PC-9 (cell line): Measurements from ENCODE around the gene ANGPTL3. TPM values are rescaled to one million over a fixed set of nuclear protein-coding genes. Genes with fewer than 3 reads are reported as not detected.
A peak's percentile ranks its signal among the peaks of the same experiment; 100 is the strongest.
"Not testable (repeated sequence)": the region's sequence is repeated elsewhere in the genome, so short reads cannot be mapped to it uniquely, and the experiment has no call there.

Source experiments
- Bru-seq: library from RNA; stranded (reverse); fragments of 400-500 nt; gene quantifications from one replicate; lab custom pipeline; 2021; lab: Mats Ljungman, UMichigan
- BruChase-seq, 2 experiments: library from RNA; stranded (reverse); fragments of 400-500 nt; gene quantifications; one replicate each; lab custom pipeline; 2021; lab: Mats Ljungman, UMichigan
- BruUV-seq: library from RNA; stranded (reverse); fragments of 400-500 nt; replicated peaks from 2 replicates; lab custom pipeline; 2021; lab: Mats Ljungman, UMichigan
- CTCF ChIA-PET: fragments of 300-600 bp; sonication (Branson Sonifier 250); formaldehyde crosslinking; loops from one replicate; lab custom pipeline; 2022; ENCODE audit warnings: antibody characterized with exemption; lab: Charles Lee
- POLR2A ChIA-PET: fragments of 300-600 bp; sonication (Branson Sonifier 250); formaldehyde crosslinking; loops from one replicate; lab custom pipeline; 2022; ENCODE audit warnings: antibody characterized with exemption; ENCODE audit not compliant: unreplicated experiment; lab: Charles Lee
- DNase-seq, 2 experiments: peaks; one replicate each; pipeline versions ENCODE4 v3.0.0 to v3.0.0-alpha.2; 2015 to 2022; ENCODE audit warnings: mixed read lengths in 1 of 2
- H2AFZ ChIP-seq: fragments of 200-600 bp; sonication (generic); 2 replicates; pipeline ENCODE4 v1.8.1; 2017; ENCODE audit warnings: antibody characterized with exemption
- H3F3A ChIP-seq: fragments of 200-600 bp; sonication (generic); 2 replicates; pipeline ENCODE4 v1.8.1; 2017; ENCODE audit warnings: antibody characterized with exemption, mild to moderate bottlenecking, low read depth; ENCODE audit not compliant: insufficient read depth
- H3K27ac ChIP-seq: fragments of 200-600 bp; sonication (generic); 2 replicates; pipeline ENCODE4 v1.6.1; 2016; ENCODE audit warnings: mixed run types
- H3K27me3 ChIP-seq: fragments of 200-600 bp; sonication (generic); 2 replicates; pipeline ENCODE4 v1.6.1; 2016; ENCODE audit warnings: low read depth, mixed run types; ENCODE audit not compliant: insufficient read depth
- H3K36me3 ChIP-seq: fragments of 200-600 bp; sonication (generic); 2 replicates; pipeline ENCODE4 v1.6.1; 2016; ENCODE audit warnings: low read depth, mixed run types
- H3K4me1 ChIP-seq: fragments of 200-600 bp; sonication (generic); replicated peaks from 2 replicates; pipeline ENCODE4 v1.6.1; 2016; ENCODE audit warnings: mixed run types; ENCODE audit not compliant: insufficient read depth
- H3K4me2 ChIP-seq: fragments of 200-600 bp; sonication (generic); 2 replicates; pipeline ENCODE4 v1.6.1; 2017; ENCODE audit warnings: mixed run types
- H3K4me3 ChIP-seq: fragments of 200-600 bp; sonication (generic); 2 replicates; pipeline ENCODE4 v1.6.1; 2016; ENCODE audit warnings: mixed run types
- H3K79me2 ChIP-seq: fragments of 200-600 bp; sonication (generic); 2 replicates; pipeline ENCODE4 v1.6.1; 2017; ENCODE audit warnings: low read depth, mixed run types
- H3K9me2 ChIP-seq: fragments of 200-600 bp; sonication (generic); 2 replicates; pipeline ENCODE4 v1.8.1; 2017; ENCODE audit warnings: mild to moderate bottlenecking; ENCODE audit not compliant: insufficient read depth
- H3K9me3 ChIP-seq: fragments of 200-600 bp; sonication (generic); 2 replicates; pipeline ENCODE4 v1.8.1; 2016; ENCODE audit warnings: low read depth; ENCODE audit not compliant: insufficient read depth
- H4K20me1 ChIP-seq: fragments of 200-600 bp; sonication (generic); 2 replicates; pipeline ENCODE4 v1.8.1; 2017; ENCODE audit not compliant: insufficient read depth
- EZH2 ChIP-seq: fragments of 200-600 bp; sonication (generic); IDR thresholded peaks from 2 replicates; pipeline ENCODE4 v1.8.0; 2017; ENCODE audit warnings: antibody characterized with exemption, low read depth
- intact Hi-C: fragments of 100-400 bp; cut with micrococcal nuclease; formaldehyde crosslinking; loops from one replicate; pipeline ENCODE4 v1.10.0; 2022; ENCODE audit not compliant: unreplicated experiment
- long read RNA-seq: library from polyadenylated mRNA; stranded (forward); transcript quantifications from one replicate; pipeline ENCODE4 v2.0.0, GENCODE V29; 2022
- total RNA-seq: library from RNA; stranded (reverse); gene quantifications from 2 replicates; pipeline ENCODE4 v1.2.3, GENCODE V29; 2021
- TF ChIP-seq, protein P1 (sequence below): fragments of 200-600 bp; sonication (generic); conservative IDR thresholded peaks from 2 replicates; pipeline ENCODE4 v1.6.1; 2017; ENCODE audit warnings: mixed run types, antibody characterized with exemption, mild to moderate bottlenecking, moderate library complexity

ANGPTL3 gene, protein sequence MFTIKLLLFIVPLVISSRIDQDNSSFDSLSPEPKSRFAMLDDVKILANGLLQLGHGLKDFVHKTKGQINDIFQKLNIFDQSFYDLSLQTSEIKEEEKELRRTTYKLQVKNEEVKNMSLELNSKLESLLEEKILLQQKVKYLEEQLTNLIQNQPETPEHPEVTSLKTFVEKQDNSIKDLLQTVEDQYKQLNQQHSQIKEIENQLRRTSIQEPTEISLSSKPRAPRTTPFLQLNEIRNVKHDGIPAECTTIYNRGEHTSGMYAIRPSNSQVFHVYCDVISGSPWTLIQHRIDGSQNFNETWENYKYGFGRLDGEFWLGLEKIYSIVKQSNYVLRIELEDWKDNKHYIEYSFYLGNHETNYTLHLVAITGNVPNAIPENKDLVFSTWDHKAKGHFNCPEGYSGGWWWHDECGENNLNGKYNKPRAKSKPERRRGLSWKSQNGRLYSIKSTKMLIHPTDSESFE
- total RNA-seq, result not detected in 2 replicates
- not detected for Bru-seq, nascent RNA
- percentile 7 among the genes with signal in this experiment for BruChase-seq, experiment 1, labeled RNA remaining after a 2-hour chase
- BruChase-seq, experiment 2, labeled RNA remaining after a 6-hour chase, result not detected
- long read RNA-seq, result 0 reads

DNA sequence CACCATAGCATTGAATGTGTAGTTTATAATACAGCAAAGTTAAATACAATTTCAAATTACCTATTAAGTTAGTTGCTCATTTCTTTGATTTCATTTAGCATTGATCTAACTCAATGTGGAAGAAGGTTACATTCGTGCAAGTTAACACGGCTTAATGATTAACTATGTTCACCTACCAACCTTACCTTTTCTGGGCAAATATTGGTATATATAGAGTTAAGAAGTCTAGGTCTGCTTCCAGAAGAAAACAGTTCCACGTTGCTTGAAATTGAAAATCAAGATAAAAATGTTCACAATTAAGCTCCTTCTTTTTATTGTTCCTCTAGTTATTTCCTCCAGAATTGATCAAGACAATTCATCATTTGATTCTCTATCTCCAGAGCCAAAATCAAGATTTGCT lies at the start of gene ANGPTL3:
Gene ANGPTL3, plus strand, starts transcription at position 240 of the 400 bp plus-strand sequence. Its CDS starts 47 bp downstream, at position 287.
- CTCF ChIA-PET, result no interaction called here
- DNase-seq, result no peak
- H3K9me3 ChIP-seq, result no peaks in the 10 kb centered on the region
- no peaks in the 10 kb centered on the region for H3K4me1 ChIP-seq
- H3K27ac ChIP-seq, result no peak within 1 kb of the TSS
- H3K4me2 ChIP-seq, result no peak within 1 kb of the TSS
- no peaks in the 10 kb centered on the region for H3K79me2 ChIP-seq
- no peaks in the 10 kb centered on the region for H4K20me1 ChIP-seq
- intact Hi-C loops, result no loop called here
- H3K9me2 ChIP-seq, result no peaks in the 10 kb centered on the region
- no peaks in the 10 kb centered on the region for H3K27me3 ChIP-seq
- no peaks in the 10 kb centered on the region for H3K36me3 ChIP-seq
- H3F3A ChIP-seq, result no peaks in the 10 kb centered on the region
- TF ChIP-seq, protein P1, sequence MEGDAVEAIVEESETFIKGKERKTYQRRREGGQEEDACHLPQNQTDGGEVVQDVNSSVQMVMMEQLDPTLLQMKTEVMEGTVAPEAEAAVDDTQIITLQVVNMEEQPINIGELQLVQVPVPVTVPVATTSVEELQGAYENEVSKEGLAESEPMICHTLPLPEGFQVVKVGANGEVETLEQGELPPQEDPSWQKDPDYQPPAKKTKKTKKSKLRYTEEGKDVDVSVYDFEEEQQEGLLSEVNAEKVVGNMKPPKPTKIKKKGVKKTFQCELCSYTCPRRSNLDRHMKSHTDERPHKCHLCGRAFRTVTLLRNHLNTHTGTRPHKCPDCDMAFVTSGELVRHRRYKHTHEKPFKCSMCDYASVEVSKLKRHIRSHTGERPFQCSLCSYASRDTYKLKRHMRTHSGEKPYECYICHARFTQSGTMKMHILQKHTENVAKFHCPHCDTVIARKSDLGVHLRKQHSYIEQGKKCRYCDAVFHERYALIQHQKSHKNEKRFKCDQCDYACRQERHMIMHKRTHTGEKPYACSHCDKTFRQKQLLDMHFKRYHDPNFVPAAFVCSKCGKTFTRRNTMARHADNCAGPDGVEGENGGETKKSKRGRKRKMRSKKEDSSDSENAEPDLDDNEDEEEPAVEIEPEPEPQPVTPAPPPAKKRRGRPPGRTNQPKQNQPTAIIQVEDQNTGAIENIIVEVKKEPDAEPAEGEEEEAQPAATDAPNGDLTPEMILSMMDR, result no peak
- TF ChIP-seq EZH2, result no peak
- no peak within 1 kb of the TSS for H3K4me3 ChIP-seq
- BruUV-seq, result no TSS peak
- POLR2A ChIA-PET, result no interaction called here
- no peak within 1 kb of the TSS for H2AFZ ChIP-seq

DNA sequence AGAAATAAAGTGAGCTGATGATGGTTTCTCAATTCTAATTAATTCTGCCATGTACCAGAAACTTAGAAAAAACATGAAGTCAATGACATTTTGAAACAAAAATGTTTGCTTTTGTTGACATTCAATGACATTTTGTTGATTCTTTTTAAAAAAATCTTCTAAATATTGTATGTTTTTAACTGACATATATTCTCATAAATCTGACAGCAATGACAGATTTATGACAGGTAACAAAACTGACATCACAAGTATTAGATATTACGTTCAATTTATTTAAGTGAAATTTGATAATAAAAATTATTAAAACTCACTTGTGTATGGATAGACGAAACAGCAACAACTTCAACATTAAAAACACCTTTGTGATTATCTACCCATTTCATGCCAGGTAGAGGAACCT lies 36.0 kb upstream of the ANGPTL3 start:
- ChIA-PET POLR2A (no interaction called here), CTCF (no interaction called here)
- H3K27ac ChIP-seq, result no peak overlapping the region
- TF ChIP-seq EZH2, result no peak
- TF ChIP-seq, protein P1, result no peak
- no peaks in the 10 kb centered on the region for H3K9me3 ChIP-seq
- no peaks in the 10 kb centered on the region for H3K79me2 ChIP-seq
- H3K4me1 ChIP-seq, result no peaks in the 10 kb centered on the region
- H3K4me2 ChIP-seq, result no peak overlapping the region
- no peaks in the 10 kb centered on the region for H3K27me3 ChIP-seq
- H4K20me1 ChIP-seq, result no peaks in the 10 kb centered on the region
- H3K9me2 ChIP-seq, result no peaks in the 10 kb centered on the region
- DNase-seq, result no peak
- BruUV-seq, result no TSS peak
- no peaks in the 10 kb centered on the region for H3K36me3 ChIP-seq
- no peak overlapping the region for H3K4me3 ChIP-seq
- H2AFZ ChIP-seq, result no peak overlapping the region
- intact Hi-C loops, result no loop called here
- H3F3A ChIP-seq, result no peaks in the 10 kb centered on the region

DNA sequence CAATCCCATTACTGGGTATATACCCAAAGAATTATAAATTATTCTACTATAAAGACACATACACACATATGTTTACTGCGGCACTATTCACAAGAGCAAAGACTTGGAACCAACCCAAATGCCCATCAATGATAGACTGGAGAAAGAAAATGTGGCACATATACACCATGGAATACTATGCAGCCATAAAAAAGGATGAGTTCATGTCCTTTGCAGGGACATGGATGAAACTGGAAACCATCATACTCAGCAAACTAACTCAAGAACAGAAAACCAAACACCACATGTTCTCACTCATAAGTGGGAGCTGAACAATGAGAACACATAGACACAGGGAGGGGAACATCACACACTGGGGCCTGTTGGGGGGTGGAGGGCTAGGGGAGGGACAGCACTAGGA lies 30.1 kb upstream of the ANGPTL3 start:
- intact Hi-C loops, H3K4me3 ChIP-seq, H3K79me2 ChIP-seq, DNase-seq, H2AFZ ChIP-seq, BruUV-seq, H3K27ac ChIP-seq, H3K4me2 ChIP-seq, H4K20me1 ChIP-seq, H3K9me2 ChIP-seq, H3K36me3 ChIP-seq, H3K9me3 ChIP-seq, H3K27me3 ChIP-seq, H3K4me1 ChIP-seq, H3F3A ChIP-seq, CTCF ChIA-PET, POLR2A ChIA-PET: not testable (repeated sequence)

DNA sequence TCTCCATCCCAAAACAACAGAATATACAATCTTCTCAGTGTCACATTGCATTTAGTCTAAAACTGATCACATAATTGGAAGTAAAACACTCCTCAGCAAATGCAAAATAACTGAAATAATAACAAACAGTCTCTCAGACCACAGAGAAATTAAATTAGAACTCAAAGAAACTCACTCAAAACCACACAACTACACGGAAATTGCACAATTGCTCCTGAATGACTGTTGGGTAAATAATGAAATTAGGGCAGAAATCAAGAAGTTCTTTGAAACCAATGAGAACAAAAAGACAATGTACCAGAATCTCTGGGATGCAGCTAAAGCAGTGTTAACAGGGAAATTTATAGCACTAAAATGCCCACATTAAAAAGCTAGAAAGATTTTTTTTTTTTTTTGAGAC lies 29.4 kb upstream of the ANGPTL3 start:
- H3K27me3 ChIP-seq, H3K9me2 ChIP-seq, H3K9me3 ChIP-seq, DNase-seq, H3K79me2 ChIP-seq, intact Hi-C loops, POLR2A ChIA-PET, H3K4me3 ChIP-seq, BruUV-seq, H2AFZ ChIP-seq, H3K4me1 ChIP-seq, H4K20me1 ChIP-seq, H3F3A ChIP-seq, CTCF ChIA-PET, H3K4me2 ChIP-seq, H3K27ac ChIP-seq, H3K36me3 ChIP-seq: not testable (repeated sequence)

DNA sequence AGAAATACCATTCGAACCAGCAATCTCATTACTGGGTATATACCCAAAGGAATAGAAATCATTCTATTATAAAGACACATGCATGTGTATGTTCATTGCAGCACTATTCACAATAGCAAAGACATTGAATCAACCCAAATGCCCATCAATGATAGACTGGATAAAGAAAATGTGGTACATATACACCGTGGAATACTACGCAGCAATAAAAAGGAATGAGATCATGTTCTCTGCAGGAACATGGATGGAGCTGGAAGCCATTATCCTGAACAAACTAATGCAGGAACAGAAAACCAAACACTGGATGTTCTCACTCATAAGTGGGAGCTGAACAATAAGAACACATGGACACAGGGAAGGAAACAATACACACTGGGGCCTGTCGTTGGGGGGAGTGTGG lies 25.8 kb upstream of the ANGPTL3 start:
- H4K20me1 ChIP-seq, H3K9me2 ChIP-seq, intact Hi-C loops, POLR2A ChIA-PET, H3K4me3 ChIP-seq, H3K79me2 ChIP-seq, CTCF ChIA-PET, H3K27ac ChIP-seq, DNase-seq, BruUV-seq, H3K4me2 ChIP-seq, H3K36me3 ChIP-seq, H3K9me3 ChIP-seq, H3K4me1 ChIP-seq, H3K27me3 ChIP-seq, H3F3A ChIP-seq, H2AFZ ChIP-seq: not testable (repeated sequence)
